K562 (cell line): ENCODE measurements around the gene CRTC3.

Source experiments
- ELK3 ChIP-seq: fragments of 450-650 bp; formaldehyde crosslinking; IDR thresholded peaks from 2 replicates; pipeline ENCODE4 v1.4.0; 2020; ENCODE audit warnings: mild to moderate bottlenecking
- EP300 ChIP-seq: IDR thresholded peaks from 2 replicates; pipeline ENCODE4 v1.6.1; 2012; ENCODE audit warnings: low read length, improper control_type of control experiment
- EZH2 ChIP-seq: IDR thresholded peaks from 2 replicates; pipeline ENCODE4 v1.6.1; 2012; ENCODE audit warnings: low read depth, mild to moderate bottlenecking, inconsistent platforms, low read length, borderline replicate concordance
- FOXA1 ChIP-seq: fragments of 450-650 bp; IDR thresholded peaks from 2 replicates; pipeline ENCODE4 v1.6.1; 2016; ENCODE audit warnings: mild to moderate bottlenecking, borderline replicate concordance
- GABPA ChIP-seq: fragments of 200-800 bp; sonication (Bioruptor generic); conservative IDR thresholded peaks from 2 replicates; pipeline ENCODE4 v1.6.1; 2016; ENCODE audit warnings: low read depth, missing genetic modification characterization, missing compliant biosample characterization
- POLR2AphosphoS5 ChIP-seq: IDR thresholded peaks from 2 replicates; pipeline ENCODE4 v1.6.1; 2011; ENCODE audit warnings: mild to moderate bottlenecking, low read depth, low read length, moderate library complexity; ENCODE audit not compliant: control insufficient read depth, insufficient read depth
- USF2 ChIP-seq: sonication (generic); formaldehyde crosslinking; IDR thresholded peaks from 2 replicates; pipeline ENCODE4 v1.5.0; 2020; ENCODE audit warnings: missing genetic modification reagents
- ZKSCAN1 ChIP-seq: fragments of 150-350 bp; IDR thresholded peaks from 2 replicates; pipeline ENCODE4 v1.6.1; 2016; ENCODE audit warnings: low read depth, low read length
- TF ChIP-seq, protein P1 (sequence below), 3 experiments: IDR thresholded peaks in 2 of 3; conservative IDR thresholded peaks in 1 of 3; 2 replicates each; pipeline ENCODE4 v1.5.1; 2011 to 2012; ENCODE audit warnings: low read length in 3 of 3, mild to moderate bottlenecking in 3 of 3, control low read depth in 2 of 3, improper control_type of control experiment in 1 of 3, inconsistent platforms in 1 of 3, low read depth in 1 of 3, mixed read lengths in 1 of 3, moderate library complexity in 1 of 3; ENCODE audit not compliant: insufficient read depth in 2 of 3

GRCh38 chr15:90562669-90563068, 32.9 kb downstream of the CRTC3 start:
- TF ChIP-seq GABPA (tag) = no peak
- no peak for TF ChIP-seq ZKSCAN1
- TF ChIP-seq, protein P1, sequence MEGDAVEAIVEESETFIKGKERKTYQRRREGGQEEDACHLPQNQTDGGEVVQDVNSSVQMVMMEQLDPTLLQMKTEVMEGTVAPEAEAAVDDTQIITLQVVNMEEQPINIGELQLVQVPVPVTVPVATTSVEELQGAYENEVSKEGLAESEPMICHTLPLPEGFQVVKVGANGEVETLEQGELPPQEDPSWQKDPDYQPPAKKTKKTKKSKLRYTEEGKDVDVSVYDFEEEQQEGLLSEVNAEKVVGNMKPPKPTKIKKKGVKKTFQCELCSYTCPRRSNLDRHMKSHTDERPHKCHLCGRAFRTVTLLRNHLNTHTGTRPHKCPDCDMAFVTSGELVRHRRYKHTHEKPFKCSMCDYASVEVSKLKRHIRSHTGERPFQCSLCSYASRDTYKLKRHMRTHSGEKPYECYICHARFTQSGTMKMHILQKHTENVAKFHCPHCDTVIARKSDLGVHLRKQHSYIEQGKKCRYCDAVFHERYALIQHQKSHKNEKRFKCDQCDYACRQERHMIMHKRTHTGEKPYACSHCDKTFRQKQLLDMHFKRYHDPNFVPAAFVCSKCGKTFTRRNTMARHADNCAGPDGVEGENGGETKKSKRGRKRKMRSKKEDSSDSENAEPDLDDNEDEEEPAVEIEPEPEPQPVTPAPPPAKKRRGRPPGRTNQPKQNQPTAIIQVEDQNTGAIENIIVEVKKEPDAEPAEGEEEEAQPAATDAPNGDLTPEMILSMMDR (IDR thresholded peaks at IDR 0.05 in 2 of 3, conservative IDR thresholded peaks at IDR 0.05 in 1 of 3; ENCODE audit: insufficient read depth in 2 of 3, low read depth in 1 of 3, low read length in 3 of 3) = no peak
- no peak for TF ChIP-seq POLR2AphosphoS5
- TF ChIP-seq USF2 (CRISPR knock-in tag) = no peak
- TF ChIP-seq EZH2 = no peak
- no peak for TF ChIP-seq ELK3 (CRISPR knock-in tag)
- TF ChIP-seq FOXA1 = no peak
- no peak for TF ChIP-seq EP300
